Lower lobe of right lung (tissue), 2 donors: ENCODE data around the gene TMEM131L. TPM values are rescaled to one million over a fixed set of nuclear protein-coding genes. Genes with fewer than 3 reads are reported as not detected.

ENCODE experiments used
- ATAC-seq, 2 donors: fragments of 200-7000 bp; cut with Tn5 transposase; one replicate each; pipeline ENCODE4 v1.9.1; 2020 to 2022; ENCODE audit warnings: mild to moderate bottlenecking in 2 of 2, moderate library complexity in 2 of 2
- DNase-seq: peaks from one replicate; pipeline ENCODE4 v3.0.0-alpha.2; 2020
- H3K27ac ChIP-seq: fragments of 200-600 bp; one replicate; pipeline ENCODE4 v1.8.0; 2022
- H3K27me3 ChIP-seq: fragments of 200-600 bp; one replicate; pipeline ENCODE4 v1.8.0; 2022; ENCODE audit warnings: low read depth
- H3K36me3 ChIP-seq: fragments of 200-600 bp; one replicate; pipeline ENCODE4 v1.8.0; 2022; ENCODE audit warnings: mild to moderate bottlenecking
- H3K4me1 ChIP-seq: fragments of 200-600 bp; one replicate; pipeline ENCODE4 v1.8.0; 2022
- H3K4me3 ChIP-seq: fragments of 200-600 bp; one replicate; pipeline ENCODE4 v1.8.0; 2022; ENCODE audit warnings: mild to moderate bottlenecking
- H3K9me3 ChIP-seq: fragments of 200-600 bp; one replicate; pipeline ENCODE4 v1.8.0; 2022
- CTCF ChIP-seq: fragments of 200-600 bp; IDR thresholded peaks from one replicate; pipeline ENCODE4 v1.8.0; 2022; ENCODE audit warnings: antibody characterized with exemption, mild to moderate bottlenecking
- intact Hi-C: fragments of 100-400 bp; cut with DNase I; formaldehyde crosslinking; loops from one replicate; pipeline ENCODE4 v1.11.0; 2022
- total RNA-seq: library from RNA; stranded (reverse); fragmentation: NEBNext Ultra II Directional; extraction: Animal tissue kit (Norgen Biotek cat#: 25700); gene quantifications from one replicate; pipeline ENCODE4 v1.2.1, GENCODE V29; 2021
- donor health status: DM: no; HTN: yes; CAD: no; lungs with severe emphysema.

Gene TMEM131L
- total RNA-seq, 1 donor from 2014 or later = 21.7 TPM

- peaks cover 18% of the 10 kb centered on the region for H3K4me1 ChIP-seq
- ATAC-seq = no peak
- TF ChIP-seq CTCF = no peak
- no peaks in the 10 kb centered on the region for H3K27me3 ChIP-seq
- intact Hi-C loops = no loop called here
- no peaks in the 10 kb centered on the region for H3K9me3 ChIP-seq
- no peak for DNase-seq
- H3K4me3 ChIP-seq = no peak overlapping the region
- no peaks in the 10 kb centered on the region for H3K36me3 ChIP-seq
- no peak overlapping the region for H3K27ac ChIP-seq
Measured at GRCh38 chr4:153509724-153510123, 43.6 kb downstream of the TMEM131L start.

- Histone ChIP-seq H3K4me1 (peaks cover 17% of the 10 kb centered on the region), H3K27me3 (no peaks in the 10 kb centered on the region), H3K36me3 (no peaks in the 10 kb centered on the region), H3K27ac (no peak overlapping the region), H3K9me3 (no peaks in the 10 kb centered on the region), H3K4me3 (no peak overlapping the region)
- intact Hi-C loops = no loop called here
- no peak for ATAC-seq
- no peak for DNase-seq
- no peak for TF ChIP-seq CTCF
Measured at GRCh38 chr4:153510252-153511001, 44.3 kb downstream of the TMEM131L start.

GRCh38 chr4:153511104-153511503 is 44.9 kb downstream of the TMEM131L start:
- Histone ChIP-seq H3K9me3 (no peaks in the 10 kb centered on the region), H3K36me3 (no peaks in the 10 kb centered on the region), H3K27me3 (no peaks in the 10 kb centered on the region), H3K4me3 (no peak overlapping the region), H3K27ac (no peak overlapping the region), H3K4me1 (peaks cover 12% of the 10 kb centered on the region)
- intact Hi-C loops = no loop called here
- DNase-seq (no peak), ATAC-seq (no peak)
- TF ChIP-seq CTCF = no peak

DNA sequence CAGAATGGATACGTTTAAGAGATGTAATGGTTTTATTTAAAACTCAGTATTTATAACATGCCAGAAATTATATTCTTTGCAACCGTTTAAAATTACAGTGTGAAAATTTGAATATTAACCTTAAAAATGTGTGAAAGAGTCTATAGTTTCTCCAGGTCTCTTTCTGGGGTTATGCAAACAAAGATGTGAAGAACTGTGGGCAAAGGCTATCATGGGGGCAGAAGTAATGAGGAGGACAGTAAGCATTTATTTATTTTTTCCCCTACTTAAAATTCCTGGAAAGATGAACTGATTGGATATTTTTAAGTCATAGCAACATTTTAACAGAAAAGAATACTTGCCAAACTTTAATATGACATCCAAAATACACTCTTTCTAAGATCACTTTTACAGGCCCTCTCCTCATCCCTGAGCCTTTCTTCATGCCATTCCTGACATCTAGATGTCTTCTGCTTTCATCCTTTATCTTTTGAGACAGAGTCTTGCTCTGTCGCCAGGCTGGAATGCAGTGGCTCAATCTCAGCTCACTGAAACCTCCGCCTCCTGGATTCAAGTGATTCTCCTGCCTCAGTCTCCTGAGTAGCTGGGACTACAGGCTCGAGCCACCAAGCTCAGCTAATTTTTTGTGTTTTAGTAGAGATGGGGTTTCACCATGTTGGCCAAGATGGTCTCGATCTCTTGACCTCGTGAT is 46.1 kb downstream of the TMEM131L start:
- Histone ChIP-seq H3K27me3 (no peaks in the 10 kb centered on the region), H3K27ac (no peak overlapping the region), H3K4me3 (no peak overlapping the region), H3K36me3 (no peaks in the 10 kb centered on the region), H3K9me3 (no peaks in the 10 kb centered on the region), H3K4me1 (peaks cover 12% of the 10 kb centered on the region)
- no peak for TF ChIP-seq CTCF
- ATAC-seq (no peak), DNase-seq (no peak)
- intact Hi-C loops = no loop called here

GRCh38 chr4:153512952-153513500 is 46.9 kb downstream of the TMEM131L start:
- ATAC-seq = no peak
- Histone ChIP-seq H3K27ac (no peak overlapping the region), H3K4me1 (peaks cover 12% of the 10 kb centered on the region), H3K4me3 (no peak overlapping the region), H3K36me3 (no peaks in the 10 kb centered on the region), H3K27me3 (no peaks in the 10 kb centered on the region), H3K9me3 (no peaks in the 10 kb centered on the region)
- no peak for DNase-seq
- TF ChIP-seq CTCF = no peak
- intact Hi-C loops = no loop called here
